PC-9 (cell line): ENCODE results near the gene HDDC3. TPM values are rescaled to one million over a fixed set of nuclear protein-coding genes. Genes with fewer than 3 reads are reported as not detected.

Source experiments
- BruUV-seq: library from RNA; stranded (reverse); fragments of 400-500 nt; replicated peaks from 2 replicates; lab custom pipeline; 2021; lab: Mats Ljungman, UMichigan
- CTCF ChIA-PET: fragments of 300-600 bp; sonication (Branson Sonifier 250); formaldehyde crosslinking; loops from one replicate; lab custom pipeline; 2022; ENCODE audit warnings: antibody characterized with exemption; lab: Charles Lee
- POLR2A ChIA-PET: fragments of 300-600 bp; sonication (Branson Sonifier 250); formaldehyde crosslinking; loops from one replicate; lab custom pipeline; 2022; ENCODE audit warnings: antibody characterized with exemption; ENCODE audit not compliant: unreplicated experiment; lab: Charles Lee
- DNase-seq, 2 experiments: peaks; one replicate each; pipeline versions ENCODE4 v3.0.0 to v3.0.0-alpha.2; 2015 to 2022; ENCODE audit warnings: mixed read lengths in 1 of 2
- H2AFZ ChIP-seq: fragments of 200-600 bp; sonication (generic); 2 replicates; pipeline ENCODE4 v1.8.1; 2017; ENCODE audit warnings: antibody characterized with exemption
- H3F3A ChIP-seq: fragments of 200-600 bp; sonication (generic); 2 replicates; pipeline ENCODE4 v1.8.1; 2017; ENCODE audit warnings: antibody characterized with exemption, mild to moderate bottlenecking, low read depth; ENCODE audit not compliant: insufficient read depth
- H3K27ac ChIP-seq: fragments of 200-600 bp; sonication (generic); 2 replicates; pipeline ENCODE4 v1.6.1; 2016; ENCODE audit warnings: mixed run types
- H3K27me3 ChIP-seq: fragments of 200-600 bp; sonication (generic); 2 replicates; pipeline ENCODE4 v1.6.1; 2016; ENCODE audit warnings: low read depth, mixed run types; ENCODE audit not compliant: insufficient read depth
- H3K36me3 ChIP-seq: fragments of 200-600 bp; sonication (generic); 2 replicates; pipeline ENCODE4 v1.6.1; 2016; ENCODE audit warnings: low read depth, mixed run types
- H3K4me1 ChIP-seq: fragments of 200-600 bp; sonication (generic); replicated peaks from 2 replicates; pipeline ENCODE4 v1.6.1; 2016; ENCODE audit warnings: mixed run types; ENCODE audit not compliant: insufficient read depth
- H3K4me2 ChIP-seq: fragments of 200-600 bp; sonication (generic); 2 replicates; pipeline ENCODE4 v1.6.1; 2017; ENCODE audit warnings: mixed run types
- H3K4me3 ChIP-seq: fragments of 200-600 bp; sonication (generic); 2 replicates; pipeline ENCODE4 v1.6.1; 2016; ENCODE audit warnings: mixed run types
- H3K79me2 ChIP-seq: fragments of 200-600 bp; sonication (generic); 2 replicates; pipeline ENCODE4 v1.6.1; 2017; ENCODE audit warnings: low read depth, mixed run types
- H3K9me2 ChIP-seq: fragments of 200-600 bp; sonication (generic); 2 replicates; pipeline ENCODE4 v1.8.1; 2017; ENCODE audit warnings: mild to moderate bottlenecking; ENCODE audit not compliant: insufficient read depth
- H3K9me3 ChIP-seq: fragments of 200-600 bp; sonication (generic); 2 replicates; pipeline ENCODE4 v1.8.1; 2016; ENCODE audit warnings: low read depth; ENCODE audit not compliant: insufficient read depth
- H4K20me1 ChIP-seq: fragments of 200-600 bp; sonication (generic); 2 replicates; pipeline ENCODE4 v1.8.1; 2017; ENCODE audit not compliant: insufficient read depth
- CTCF ChIP-seq: fragments of 200-600 bp; sonication (generic); conservative IDR thresholded peaks from 2 replicates; pipeline ENCODE4 v1.6.1; 2017; ENCODE audit warnings: mixed run types, antibody characterized with exemption, mild to moderate bottlenecking, moderate library complexity
- EZH2 ChIP-seq: fragments of 200-600 bp; sonication (generic); IDR thresholded peaks from 2 replicates; pipeline ENCODE4 v1.8.0; 2017; ENCODE audit warnings: antibody characterized with exemption, low read depth
- intact Hi-C: fragments of 100-400 bp; cut with micrococcal nuclease; formaldehyde crosslinking; loops from one replicate; pipeline ENCODE4 v1.10.0; 2022; ENCODE audit not compliant: unreplicated experiment
- total RNA-seq: library from RNA; stranded (reverse); gene quantifications from 2 replicates; pipeline ENCODE4 v1.2.3, GENCODE V29; 2021

Gene HDDC3
- total RNA-seq, 1 experiment from 2014 or later, result 18.1 TPM

GRCh38 chr15:90962021-90962420 is 29.7 kb upstream of the HDDC3 start:
- no peak overlapping the region for H3K4me3 ChIP-seq
- H3K27ac ChIP-seq, result no peak overlapping the region
- peaks cover 36% of the 10 kb centered on the region; the same call in 1 of the 2 replicates for H3F3A ChIP-seq
- H3K9me2 ChIP-seq, result no peaks in the 10 kb centered on the region
- no peaks in the 10 kb centered on the region for H3K27me3 ChIP-seq
- no peak overlapping the region for H3K4me2 ChIP-seq
- no peak for DNase-seq
- TF ChIP-seq EZH2 (no peak), CTCF (no peak)
- no peaks in the 10 kb centered on the region for H3K9me3 ChIP-seq
- ChIA-PET CTCF (no interaction called here), POLR2A (no interaction called here)
- H3K36me3 ChIP-seq, result peaks cover 9% of the 10 kb centered on the region
- peaks cover 4% of the 10 kb centered on the region; the same call in 1 of the 2 replicates for H4K20me1 ChIP-seq
- H3K79me2 ChIP-seq, result peaks cover 12% of the 10 kb centered on the region; the same call in 1 of the 2 replicates
- BruUV-seq, result no TSS peak
- no peak overlapping the region for H2AFZ ChIP-seq
- no peaks in the 10 kb centered on the region for H3K4me1 ChIP-seq
- intact Hi-C loops, result no loop called here

GRCh38 chr15:90960298-90961091 is 28.1 kb upstream of the HDDC3 start:
- Histone ChIP-seq H3K4me1 (peaks cover 10% of the 10 kb centered on the region), H3F3A (peaks cover 32% of the 10 kb centered on the region; the same call in 1 of the 2 replicates), H3K9me2 (no peaks in the 10 kb centered on the region), H2AFZ (no peak overlapping the region), H3K4me2 (no peak overlapping the region), H4K20me1 (peaks cover 4% of the 10 kb centered on the region; the same call in 1 of the 2 replicates), H3K36me3 (no peaks in the 10 kb centered on the region; the same call in 1 of the 2 replicates), H3K9me3 (no peaks in the 10 kb centered on the region), H3K4me3 (no peak overlapping the region), H3K27me3 (no peaks in the 10 kb centered on the region), H3K27ac (no peak overlapping the region), H3K79me2 (peaks cover 25% of the 10 kb centered on the region)
- POLR2A ChIA-PET, result no interaction called here
- no TSS peak for BruUV-seq
- TF ChIP-seq CTCF (no peak), EZH2 (no peak)
- CTCF ChIA-PET, result no interaction called here
- intact Hi-C loops, result no loop called here
- no peak for DNase-seq

GRCh38 chr15:90959894-90960293 is 27.5 kb upstream of the HDDC3 start:
- Histone ChIP-seq H4K20me1 (peaks cover 4% of the 10 kb centered on the region; the same call in 1 of the 2 replicates), H3K27me3 (no peaks in the 10 kb centered on the region), H3K36me3 (no peaks in the 10 kb centered on the region; the same call in 1 of the 2 replicates), H3K4me3 (no peak overlapping the region), H3F3A (peaks cover 27% of the 10 kb centered on the region), H3K9me2 (no peaks in the 10 kb centered on the region), H3K79me2 (peaks cover 28% of the 10 kb centered on the region), H3K4me1 (peaks cover 10% of the 10 kb centered on the region), H3K9me3 (no peaks in the 10 kb centered on the region), H3K4me2 (no peak overlapping the region), H2AFZ (no peak overlapping the region), H3K27ac (no peak overlapping the region)
- TF ChIP-seq EZH2, result no peak
- no peak for TF ChIP-seq CTCF
- DNase-seq, result no peak
- POLR2A ChIA-PET, result no interaction called here
- CTCF ChIA-PET, result no interaction called here
- no TSS peak for BruUV-seq
- intact Hi-C loops, result loop anchor here (5.0 kb wide), 2 partner anchors 72 to 312 kb away; no protein-coding TSS in a partner anchor
